ENCODE measurements around the gene OR6V1.
A peak's percentile ranks its signal among the peaks of the same experiment; 100 is the strongest.

Gene OR6V1, protein sequence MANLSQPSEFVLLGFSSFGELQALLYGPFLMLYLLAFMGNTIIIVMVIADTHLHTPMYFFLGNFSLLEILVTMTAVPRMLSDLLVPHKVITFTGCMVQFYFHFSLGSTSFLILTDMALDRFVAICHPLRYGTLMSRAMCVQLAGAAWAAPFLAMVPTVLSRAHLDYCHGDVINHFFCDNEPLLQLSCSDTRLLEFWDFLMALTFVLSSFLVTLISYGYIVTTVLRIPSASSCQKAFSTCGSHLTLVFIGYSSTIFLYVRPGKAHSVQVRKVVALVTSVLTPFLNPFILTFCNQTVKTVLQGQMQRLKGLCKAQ

DNA sequence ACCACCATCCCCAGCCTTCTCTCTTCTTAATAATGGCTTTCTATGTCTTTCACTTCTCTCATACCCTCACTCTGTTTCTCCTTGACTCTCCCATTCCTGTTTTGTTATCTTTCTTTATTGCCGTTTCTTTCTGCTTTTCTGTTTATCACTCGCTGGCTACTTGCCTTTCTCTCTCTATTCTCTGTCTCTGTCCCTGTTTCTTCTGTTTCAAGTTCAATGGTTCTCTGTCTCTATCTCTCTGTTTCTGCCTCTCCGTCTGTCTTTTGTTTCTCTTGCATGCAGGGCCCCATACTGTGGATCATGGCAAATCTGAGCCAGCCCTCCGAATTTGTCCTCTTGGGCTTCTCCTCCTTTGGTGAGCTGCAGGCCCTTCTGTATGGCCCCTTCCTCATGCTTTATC lies at the start of gene OR6V1:
Gene OR6V1, plus strand, starts transcription at position 301 of the 400 bp plus-strand sequence. Its CDS starts 0 bp downstream, at position 301.
- no peak for DNase-seq

DNA sequence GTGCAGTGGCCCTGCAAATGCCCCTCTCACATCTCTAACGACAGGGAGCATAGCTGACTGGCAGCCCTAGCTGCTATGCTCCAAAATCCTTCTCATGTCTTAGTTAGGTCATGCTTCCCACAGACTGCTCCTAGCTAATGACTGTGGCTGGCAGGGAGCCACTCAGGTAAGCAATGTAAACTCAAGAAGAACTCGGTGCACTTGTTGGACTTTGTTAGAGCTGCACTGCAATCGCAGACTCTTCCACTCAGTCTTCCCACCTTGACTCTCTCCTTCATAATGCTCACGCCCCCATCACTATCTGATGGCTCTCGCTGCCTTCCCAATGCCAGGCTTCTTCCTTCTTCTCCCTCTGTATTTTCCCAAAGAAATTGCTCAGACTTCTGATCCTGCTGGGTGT lies 49.2 kb upstream of the OR6V1 start:
- no peak for DNase-seq

GRCh38 chr7:143003393-143004051 lies 48.6 kb upstream of the OR6V1 start:
- no peak for DNase-seq

GRCh38 chr7:143005632-143006260 lies 46.4 kb upstream of the OR6V1 start:
- no peak for DNase-seq

GRCh38 chr7:143008007-143008901 lies 43.9 kb upstream of the OR6V1 start:
- DNase-seq = peak; percentile 10

- DNase-seq = no peak
Measured at GRCh38 chr7:143012001-143012400, 40.1 kb upstream of the OR6V1 start.

- no peak for DNase-seq
Measured at GRCh38 chr7:143012409-143012808, 39.7 kb upstream of the OR6V1 start.

GRCh38 chr7:143013473-143013872 lies 38.7 kb upstream of the OR6V1 start:
- no peak for DNase-seq

GRCh38 chr7:143013893-143014292 lies 38.2 kb upstream of the OR6V1 start:
- no peak for DNase-seq

GRCh38 chr7:143015084-143015483 lies 37.1 kb upstream of the OR6V1 start:
- no peak for DNase-seq

DNA sequence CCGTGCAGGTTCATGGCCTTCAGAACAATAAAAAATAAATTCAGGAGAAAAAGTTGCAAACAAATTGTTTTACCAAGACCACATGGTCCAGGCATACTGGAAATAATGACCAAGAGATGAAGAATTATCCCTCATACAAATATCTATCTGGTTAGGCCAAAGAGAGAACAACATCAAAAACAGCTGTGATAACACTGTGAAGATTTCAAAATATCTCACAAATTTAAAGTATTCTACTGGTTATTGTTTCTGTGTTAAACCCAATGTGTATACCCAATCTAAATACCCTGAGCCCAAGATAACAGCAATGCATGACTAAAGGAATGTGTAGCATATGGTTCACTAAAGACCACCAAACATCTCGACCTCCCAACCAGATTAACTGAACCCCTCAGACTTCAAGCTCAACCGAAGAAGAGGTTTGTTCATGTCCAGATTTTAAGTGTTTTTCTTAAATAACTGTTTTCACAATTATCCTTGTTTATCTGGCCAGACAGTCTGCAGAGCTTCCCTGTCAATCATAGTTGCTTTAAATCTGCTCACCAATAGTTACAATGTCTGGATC lies 36.1 kb upstream of the OR6V1 start:
- no peak for DNase-seq

DNA sequence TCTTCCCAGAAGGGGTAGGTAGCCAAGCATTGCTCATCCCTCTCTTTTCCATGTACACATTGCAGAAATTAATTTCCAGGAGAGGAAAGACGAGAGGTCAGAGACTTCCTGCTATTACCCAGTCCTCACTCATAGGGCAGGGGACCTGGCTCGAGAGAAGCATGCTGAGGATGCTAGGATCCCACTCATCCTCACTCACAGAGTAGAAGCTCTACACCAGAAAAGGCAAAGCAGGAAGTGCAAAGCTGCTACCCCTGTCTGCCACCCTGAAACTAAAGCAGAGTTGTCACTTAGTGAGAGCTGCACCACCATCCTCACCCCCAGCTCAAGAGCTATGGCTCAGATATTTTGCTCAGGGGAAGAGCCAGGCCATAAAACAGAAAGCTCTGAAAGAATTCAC lies 35.1 kb upstream of the OR6V1 start:
- DNase-seq = no peak

GRCh38 chr7:143018931-143019330 lies 33.2 kb upstream of the OR6V1 start:
- no peak for DNase-seq

- no peak for DNase-seq
Measured at GRCh38 chr7:143023047-143023446, 29.1 kb upstream of the OR6V1 start.

- DNase-seq = no peak
Measured at GRCh38 chr7:143025371-143025770, 26.8 kb upstream of the OR6V1 start.

DNA sequence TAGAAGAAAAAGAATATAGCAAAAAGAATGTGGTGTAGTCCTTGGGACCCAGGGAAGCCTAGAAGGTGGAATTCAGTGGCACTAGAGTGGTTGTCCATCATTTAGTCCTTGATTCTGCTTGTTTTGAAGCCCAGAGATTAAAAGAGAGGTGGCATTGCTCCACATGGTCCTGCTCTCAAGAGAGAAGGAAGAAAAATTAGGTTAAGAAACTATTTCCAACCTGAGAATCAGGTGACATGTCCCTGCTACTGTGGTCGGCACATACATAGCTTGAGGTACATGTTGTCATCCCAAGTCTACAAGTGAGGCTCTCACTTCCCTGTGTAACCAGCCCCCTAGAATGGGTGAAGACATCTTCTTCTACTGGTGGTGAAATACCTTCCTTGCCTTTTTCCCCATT lies 25.1 kb upstream of the OR6V1 start, which contains the start of gene OR9A2:
Gene OR9A2, minus strand, starts transcription at position 101 of the 400 bp plus-strand sequence. Its CDS starts 0 bp downstream, at position 101.
- DNase-seq = no peak

GRCh38 chr7:143027683-143028082 lies 24.5 kb upstream of the OR6V1 start:
- no peak for DNase-seq

DNA sequence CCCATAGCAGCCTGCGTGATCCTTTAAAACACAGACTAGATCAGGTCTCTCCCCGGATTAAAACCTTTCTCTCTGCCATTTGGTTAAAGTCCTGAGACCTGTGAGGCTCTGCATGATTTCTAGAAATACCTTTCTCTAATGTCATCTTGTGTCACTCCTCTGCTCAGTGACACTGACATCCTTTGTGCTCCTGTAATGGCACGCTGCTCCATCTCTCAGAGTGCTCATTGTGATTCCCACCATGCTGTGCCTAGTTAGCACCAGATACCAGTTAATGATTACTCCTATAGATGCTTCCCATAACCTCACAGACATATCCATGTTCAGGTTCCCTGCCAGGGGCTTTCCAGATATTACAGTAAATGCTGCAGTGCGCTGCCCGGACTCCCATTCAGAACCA lies 13.5 kb upstream of the OR6V1 start:
- DNase-seq = no peak

- no peak for DNase-seq
Measured at GRCh38 chr7:143040209-143040715, 11.9 kb upstream of the OR6V1 start.

GRCh38 chr7:143041346-143041745 lies 10.8 kb upstream of the OR6V1 start:
- no peak for DNase-seq

GRCh38 chr7:143042159-143042789 lies 9.9 kb upstream of the OR6V1 start:
- DNase-seq = no peak

DNA sequence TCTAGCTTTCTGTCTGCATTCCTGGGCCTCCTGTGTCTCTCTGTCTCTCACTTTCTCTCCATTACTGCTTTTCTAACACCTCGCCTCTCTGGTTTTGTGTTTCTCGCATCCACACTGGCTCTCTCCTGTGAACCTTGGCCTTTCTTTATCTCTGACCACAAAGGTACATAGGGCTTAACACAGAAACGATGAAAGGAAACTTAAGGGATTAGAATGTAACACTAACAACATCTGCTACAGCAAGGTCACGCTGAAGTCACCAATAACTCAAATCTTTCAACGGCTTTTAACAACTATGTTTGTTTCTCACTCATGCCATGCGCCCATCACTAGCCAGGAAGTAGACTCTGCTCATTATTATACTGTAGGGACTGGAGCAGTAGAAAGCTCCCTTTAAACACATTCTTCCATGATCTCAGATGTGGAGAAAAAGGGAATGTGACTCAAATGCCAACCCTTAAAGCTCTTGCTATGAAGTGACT lies 9.3 kb upstream of the OR6V1 start:
- DNase-seq = no peak

Measured in GF-D8 (cell line).